Mesodermal cell (in vitro differentiated cells): Measurements from ENCODE around the gene SLMAP.
A peak's percentile ranks its signal among the peaks of the same experiment; 100 is the strongest.
"Not testable (repeated sequence)": the region's sequence is repeated elsewhere in the genome, so short reads cannot be mapped to it uniquely, and the experiment has no call there.

ENCODE experiments used
- H3K27ac ChIP-seq: 2 replicates; pipeline ENCODE4 v1.7.0; 2013; ENCODE audit warnings: mild to moderate bottlenecking, low read depth, low read length, moderate library complexity; ENCODE audit not compliant: severe bottlenecking
- H3K36me3 ChIP-seq: 2 replicates; pipeline ENCODE4 v1.7.1; 2013; ENCODE audit warnings: mild to moderate bottlenecking, low read length, moderate library complexity; ENCODE audit not compliant: control insufficient read depth, insufficient read depth
- H3K4me1 ChIP-seq: one replicate; pipeline ENCODE4 v1.7.1; 2013; ENCODE audit warnings: mild to moderate bottlenecking, low read length; ENCODE audit not compliant: insufficient read depth, control insufficient read depth, poor library complexity, severe bottlenecking
- H3K4me3 ChIP-seq: 2 replicates; pipeline ENCODE4 v1.7.0; 2013; ENCODE audit warnings: low read length, control low read depth, mild to moderate bottlenecking; ENCODE audit not compliant: insufficient read depth, poor library complexity, severe bottlenecking; ENCODE audit errors: extremely low read depth
- H3K9me3 ChIP-seq: 2 replicates; pipeline ENCODE4 v1.7.1; 2013; ENCODE audit warnings: mild to moderate bottlenecking, low read length, moderate library complexity; ENCODE audit not compliant: control insufficient read depth
- WGBS, 2 experiments: methylation state at CpG; one replicate each; pipeline ENCODE4 v1.1.5; 2013; ENCODE audit warnings: missing lambda C conversion rate in 2 of 2; ENCODE audit not compliant: insufficient coverage in 2 of 2; 5-methylcytosine and 5-hydroxymethylcytosine counted together

The SLMAP gene

GRCh38 chr3:57792198-57792597 lies 36.1 kb downstream of the SLMAP start:
- WGBS, 2 experiments, result no CpG with 5 or more reads among the region's 1 CpG
- H3K4me3 ChIP-seq, result no peak overlapping the region
- no peaks in the 10 kb centered on the region for H3K9me3 ChIP-seq
- H3K27ac ChIP-seq, result no peak overlapping the region
- H3K36me3 ChIP-seq, result no peaks in the 10 kb centered on the region
- peaks cover 4% of the 10 kb centered on the region for H3K4me1 ChIP-seq

GRCh38 chr3:57793737-57794187 lies 37.7 kb downstream of the SLMAP start:
- WGBS, 2 experiments, result no CpG with 5 or more reads among the region's 4 CpGs
- Histone ChIP-seq H3K4me1 (peaks cover 4% of the 10 kb centered on the region), H3K27ac (no peak overlapping the region), H3K9me3 (no peaks in the 10 kb centered on the region), H3K36me3 (no peaks in the 10 kb centered on the region), H3K4me3 (no peak overlapping the region)

- no peak overlapping the region for H3K4me3 ChIP-seq
- peaks cover 4% of the 10 kb centered on the region for H3K4me1 ChIP-seq
- H3K27ac ChIP-seq, result no peak overlapping the region
- no peaks in the 10 kb centered on the region for H3K9me3 ChIP-seq
- 100% methylated on average over 2 of the region's 4 CpGs; no CpG with 5 or more reads in 1 of the 2 experiments for WGBS, 2 experiments
- H3K36me3 ChIP-seq, result no peaks in the 10 kb centered on the region
These were observed 38.4 kb downstream of the SLMAP start for GRCh38 chr3:57794501-57794900.

GRCh38 chr3:57794951-57795350 lies 38.8 kb downstream of the SLMAP start:
- no peak overlapping the region for H3K27ac ChIP-seq
- no peaks in the 10 kb centered on the region for H3K36me3 ChIP-seq
- peaks cover 4% of the 10 kb centered on the region for H3K4me1 ChIP-seq
- H3K4me3 ChIP-seq, result no peak overlapping the region
- H3K9me3 ChIP-seq, result no peaks in the 10 kb centered on the region
- WGBS, 2 experiments, result 97 to 100% methylated on average over 4 to 5 of the region's 6 CpGs

- WGBS, 2 experiments, result 60 to 79% methylated on average over 1 to 2 of the region's 4 CpGs
- no peak overlapping the region for H3K27ac ChIP-seq
- H3K4me3 ChIP-seq, result no peak overlapping the region
- no peaks in the 10 kb centered on the region for H3K36me3 ChIP-seq
- peaks cover 4% of the 10 kb centered on the region for H3K4me1 ChIP-seq
- H3K9me3 ChIP-seq, result no peaks in the 10 kb centered on the region
These were observed 40.2 kb downstream of the SLMAP start for GRCh38 chr3:57796261-57796660.

GRCh38 chr3:57797701-57798487 lies 41.8 kb downstream of the SLMAP start:
- Histone ChIP-seq H3K4me3 (no peak overlapping the region), H3K36me3 (no peaks in the 10 kb centered on the region), H3K27ac (no peak overlapping the region), H3K9me3 (no peaks in the 10 kb centered on the region), H3K4me1 (peaks cover 7% of the 10 kb centered on the region)
- WGBS, 2 experiments, result 88 to 100% methylated on average over 1 of the region's 3 CpGs

GRCh38 chr3:57803647-57804081 lies 47.6 kb downstream of the SLMAP start:
- no peak overlapping the region for H3K4me3 ChIP-seq
- H3K27ac ChIP-seq, result peak overlapping the region; percentile 55
- no peaks in the 10 kb centered on the region for H3K36me3 ChIP-seq
- H3K9me3 ChIP-seq, result no peaks in the 10 kb centered on the region
- peaks cover 10% of the 10 kb centered on the region for H3K4me1 ChIP-seq
- WGBS, 2 experiments, result 45 to 57% methylated on average over 2 to 3 of the region's 3 CpGs

- H3K9me3 ChIP-seq, result no peaks in the 10 kb centered on the region
- WGBS, 2 experiments, result 50 to 100% methylated on average over 1 of the region's 1 CpG
- no peaks in the 10 kb centered on the region for H3K36me3 ChIP-seq
- peaks cover 10% of the 10 kb centered on the region for H3K4me1 ChIP-seq
- H3K27ac ChIP-seq, result peak overlapping the region; percentile 19
- no peak overlapping the region for H3K4me3 ChIP-seq
These were observed 49.2 kb downstream of the SLMAP start for GRCh38 chr3:57805266-57805665.

GRCh38 chr3:57805674-57806073 lies 49.6 kb downstream of the SLMAP start:
- peak overlapping the region; percentile 19 for H3K27ac ChIP-seq
- no CpG with 5 or more reads among the region's 1 CpG for WGBS, 2 experiments
- no peaks in the 10 kb centered on the region for H3K36me3 ChIP-seq
- no peaks in the 10 kb centered on the region for H3K9me3 ChIP-seq
- H3K4me1 ChIP-seq, result peaks cover 10% of the 10 kb centered on the region
- H3K4me3 ChIP-seq, result no peak overlapping the region

GRCh38 chr3:57806195-57806594 lies 50.1 kb downstream of the SLMAP start:
- H3K27ac ChIP-seq, H3K4me3 ChIP-seq, H3K9me3 ChIP-seq, H3K36me3 ChIP-seq: not testable (repeated sequence)
- peaks cover 10% of the 10 kb centered on the region for H3K4me1 ChIP-seq
- WGBS, 2 experiments, result 90 to 100% methylated on average over 3 to 4 of the region's 5 CpGs

- peaks cover 8% of the 10 kb centered on the region for H3K4me1 ChIP-seq
- H3K27ac ChIP-seq, result no peak overlapping the region
- peaks cover 10% of the 10 kb centered on the region for H3K9me3 ChIP-seq
- no peaks in the 10 kb centered on the region for H3K36me3 ChIP-seq
- 88 to 92% methylated on average over 7 to 8 of the region's 8 CpGs for WGBS, 2 experiments
- H3K4me3 ChIP-seq, result no peak overlapping the region
These were observed 53.0 kb downstream of the SLMAP start for GRCh38 chr3:57808961-57809608.
